Measurements from ENCODE around the gene TOMM40. TPM values are rescaled to one million over a fixed set of nuclear protein-coding genes. Genes with fewer than 3 reads are reported as not detected.
"Not testable (repeated sequence)": the region's sequence is repeated elsewhere in the genome, so short reads cannot be mapped to it uniquely, and the experiment has no call there.

The TOMM40 gene
- total RNA-seq, 2 donors from 2014 or later = 55.3 to 165 TPM

- Mint-ChIP-seq H3K4me1 (peaks cover 7% of the 10 kb centered on the region), H3K27ac (no peak overlapping the region), H3K36me3 (ENCODE audit: low read depth) (no peaks in the 10 kb centered on the region), H3K4me3 (no peak overlapping the region), H3K9me3 (no peaks in the 10 kb centered on the region), H3K27me3 (no peaks in the 10 kb centered on the region)
- no peak for ATAC-seq (replicated peaks)
Observed at GRCh38 chr19:44882063-44882462, 9.0 kb upstream of the TOMM40 start.

- H3K27ac Mint-ChIP-seq; ATAC-seq (replicated peaks); H3K4me3 Mint-ChIP-seq; H3K27me3 Mint-ChIP-seq; H3K4me1 Mint-ChIP-seq; H3K9me3 Mint-ChIP-seq; H3K36me3 Mint-ChIP-seq (ENCODE audit: low read depth): not testable (repeated sequence)
Observed at GRCh38 chr19:44882619-44883397, 8.2 kb upstream of the TOMM40 start.

GRCh38 chr19:44883922-44884321, 7.1 kb upstream of the TOMM40 start:
- no peak overlapping the region for H3K4me3 Mint-ChIP-seq
- H3K27ac Mint-ChIP-seq = no peak overlapping the region

GRCh38 chr19:44884566-44884965, 6.5 kb upstream of the TOMM40 start:
- H3K36me3 Mint-ChIP-seq (ENCODE audit: low read depth) = no peaks in the 10 kb centered on the region
- H3K4me3 Mint-ChIP-seq = no peak overlapping the region
- no peak for ATAC-seq (replicated peaks)
- H3K4me1 Mint-ChIP-seq = peaks cover 8% of the 10 kb centered on the region
- H3K9me3 Mint-ChIP-seq = no peaks in the 10 kb centered on the region
- no peak overlapping the region for H3K27ac Mint-ChIP-seq
- no peaks in the 10 kb centered on the region for H3K27me3 Mint-ChIP-seq

More at GRCh38 chr19:44883922-44884321, 7.1 kb upstream of the TOMM40 start:
- Mint-ChIP-seq H3K4me1 (peaks cover 4% of the 10 kb centered on the region), H3K36me3 (ENCODE audit: low read depth) (no peaks in the 10 kb centered on the region), H3K27me3 (no peaks in the 10 kb centered on the region), H3K9me3 (no peaks in the 10 kb centered on the region)
- no peak for ATAC-seq (replicated peaks)

- peaks cover 4% of the 10 kb centered on the region for H3K36me3 Mint-ChIP-seq (ENCODE audit: low read depth)
- no peak overlapping the region for H3K27ac Mint-ChIP-seq
Observed at GRCh38 chr19:44886141-44886540, 4.9 kb upstream of the TOMM40 start.

GRCh38 chr19:44887648-44888047, 3.4 kb upstream of the TOMM40 start:
- H3K36me3 Mint-ChIP-seq (ENCODE audit: low read depth) = peaks cover 17% of the 10 kb centered on the region
- no peak for ATAC-seq (replicated peaks)
- H3K27me3 Mint-ChIP-seq = no peaks in the 10 kb centered on the region
- H3K4me3 Mint-ChIP-seq = no peak overlapping the region
- H3K27ac Mint-ChIP-seq = no peak overlapping the region
- peaks cover 22% of the 10 kb centered on the region for H3K4me1 Mint-ChIP-seq
- no peaks in the 10 kb centered on the region for H3K9me3 Mint-ChIP-seq

More at GRCh38 chr19:44886141-44886540, 4.9 kb upstream of the TOMM40 start:
- H3K27me3 Mint-ChIP-seq = no peaks in the 10 kb centered on the region
- H3K9me3 Mint-ChIP-seq = no peaks in the 10 kb centered on the region
- no peak overlapping the region for H3K4me3 Mint-ChIP-seq
- peaks cover 13% of the 10 kb centered on the region for H3K4me1 Mint-ChIP-seq
- no peak for ATAC-seq (replicated peaks)

- not testable (repeated sequence) for ATAC-seq (replicated peaks); H3K9me3 Mint-ChIP-seq; H3K27ac Mint-ChIP-seq; H3K4me3 Mint-ChIP-seq; H3K27me3 Mint-ChIP-seq
- H3K36me3 Mint-ChIP-seq (ENCODE audit: low read depth) = peaks cover 24% of the 10 kb centered on the region
- H3K4me1 Mint-ChIP-seq = peaks cover 26% of the 10 kb centered on the region
Observed at GRCh38 chr19:44888335-44888734, 2.7 kb upstream of the TOMM40 start.

- peak overlapping the region; percentile 86 for H3K27ac Mint-ChIP-seq
- ATAC-seq (replicated peaks) = no peak
- H3K9me3 Mint-ChIP-seq = no peaks in the 10 kb centered on the region
- H3K27me3 Mint-ChIP-seq = no peaks in the 10 kb centered on the region
- H3K4me1 Mint-ChIP-seq = peaks cover 23% of the 10 kb centered on the region
- H3K36me3 Mint-ChIP-seq (ENCODE audit: low read depth) = peaks cover 40% of the 10 kb centered on the region
- H3K4me3 Mint-ChIP-seq = peak overlapping the region; percentile 82
Observed at GRCh38 chr19:44889830-44890365, 1.2 kb upstream of the TOMM40 start.

GRCh38 chr19:44890366-44891015, 563 bp upstream of the TOMM40 start:
- Mint-ChIP-seq H3K4me1 (peaks cover 23% of the 10 kb centered on the region), H3K27ac (peak overlapping the region; percentile 86), H3K27me3 (no peaks in the 10 kb centered on the region), H3K9me3 (no peaks in the 10 kb centered on the region), H3K36me3 (ENCODE audit: low read depth) (peaks cover 46% of the 10 kb centered on the region), H3K4me3 (peak overlapping the region; percentile 82)
- ATAC-seq (replicated peaks) = peak; percentile 87

- ATAC-seq (replicated peaks) = no peak
- peak overlapping the region; percentile 86 for H3K27ac Mint-ChIP-seq
- peaks cover 70% of the 10 kb centered on the region for H3K36me3 Mint-ChIP-seq (ENCODE audit: low read depth)
Observed at GRCh38 chr19:44892932-44893331, 1.9 kb downstream of the TOMM40 start.

GRCh38 chr19:44893332-44894051, 2.4 kb downstream of the TOMM40 start:
- Mint-ChIP-seq H3K27ac (no peak overlapping the region), H3K27me3 (no peaks in the 10 kb centered on the region), H3K4me1 (peaks cover 27% of the 10 kb centered on the region), H3K4me3 (peak overlapping the region; percentile 82), H3K9me3 (no peaks in the 10 kb centered on the region), H3K36me3 (ENCODE audit: low read depth) (peaks cover 76% of the 10 kb centered on the region)
- no peak for ATAC-seq (replicated peaks)

More at GRCh38 chr19:44892932-44893331, 1.9 kb downstream of the TOMM40 start:
- H3K9me3 Mint-ChIP-seq = no peaks in the 10 kb centered on the region
- peaks cover 27% of the 10 kb centered on the region for H3K4me1 Mint-ChIP-seq
- H3K4me3 Mint-ChIP-seq = peak overlapping the region; percentile 82
- no peaks in the 10 kb centered on the region for H3K27me3 Mint-ChIP-seq

- H3K4me3 Mint-ChIP-seq = no peak overlapping the region
- H3K9me3 Mint-ChIP-seq = no peaks in the 10 kb centered on the region
- H3K27me3 Mint-ChIP-seq = no peaks in the 10 kb centered on the region
- peaks cover 76% of the 10 kb centered on the region for H3K36me3 Mint-ChIP-seq (ENCODE audit: low read depth)
- no peak for ATAC-seq (replicated peaks)
- peaks cover 26% of the 10 kb centered on the region for H3K4me1 Mint-ChIP-seq
- no peak overlapping the region for H3K27ac Mint-ChIP-seq
Observed at GRCh38 chr19:44894052-44894400, 3.0 kb downstream of the TOMM40 start.

- Mint-ChIP-seq H3K9me3 (no peaks in the 10 kb centered on the region), H3K4me1 (peaks cover 23% of the 10 kb centered on the region), H3K36me3 (ENCODE audit: low read depth) (peaks cover 86% of the 10 kb centered on the region), H3K4me3 (no peak overlapping the region), H3K27ac (no peak overlapping the region), H3K27me3 (no peaks in the 10 kb centered on the region)
- no peak for ATAC-seq (replicated peaks)
Observed at GRCh38 chr19:44894946-44895345, 3.9 kb downstream of the TOMM40 start.

- Mint-ChIP-seq H3K36me3 (ENCODE audit: low read depth) (peaks cover 93% of the 10 kb centered on the region), H3K27me3 (no peaks in the 10 kb centered on the region), H3K9me3 (no peaks in the 10 kb centered on the region), H3K27ac (no peak overlapping the region), H3K4me1 (peaks cover 7% of the 10 kb centered on the region), H3K4me3 (no peak overlapping the region)
- ATAC-seq (replicated peaks) = no peak
Observed at GRCh38 chr19:44897835-44898234, 6.8 kb downstream of the TOMM40 start.

Data from activated T-helper 17 cell treated with anti-CD3 and anti-CD28 coated beads, Interleukin-2, amount 50 U/mL, for 72 hours (primary cell).